Measurements from ENCODE around the gene SLIT3. TPM values are rescaled to one million over a fixed set of nuclear protein-coding genes. Genes with fewer than 3 reads are reported as not detected.
A peak's percentile ranks its signal among the peaks of the same experiment; 100 is the strongest.
"Not testable (repeated sequence)": the region's sequence is repeated elsewhere in the genome, so short reads cannot be mapped to it uniquely, and the experiment has no call there.

The SLIT3 gene
- total RNA-seq, 1 donor from 2014 or later = 3.5 TPM

DNA sequence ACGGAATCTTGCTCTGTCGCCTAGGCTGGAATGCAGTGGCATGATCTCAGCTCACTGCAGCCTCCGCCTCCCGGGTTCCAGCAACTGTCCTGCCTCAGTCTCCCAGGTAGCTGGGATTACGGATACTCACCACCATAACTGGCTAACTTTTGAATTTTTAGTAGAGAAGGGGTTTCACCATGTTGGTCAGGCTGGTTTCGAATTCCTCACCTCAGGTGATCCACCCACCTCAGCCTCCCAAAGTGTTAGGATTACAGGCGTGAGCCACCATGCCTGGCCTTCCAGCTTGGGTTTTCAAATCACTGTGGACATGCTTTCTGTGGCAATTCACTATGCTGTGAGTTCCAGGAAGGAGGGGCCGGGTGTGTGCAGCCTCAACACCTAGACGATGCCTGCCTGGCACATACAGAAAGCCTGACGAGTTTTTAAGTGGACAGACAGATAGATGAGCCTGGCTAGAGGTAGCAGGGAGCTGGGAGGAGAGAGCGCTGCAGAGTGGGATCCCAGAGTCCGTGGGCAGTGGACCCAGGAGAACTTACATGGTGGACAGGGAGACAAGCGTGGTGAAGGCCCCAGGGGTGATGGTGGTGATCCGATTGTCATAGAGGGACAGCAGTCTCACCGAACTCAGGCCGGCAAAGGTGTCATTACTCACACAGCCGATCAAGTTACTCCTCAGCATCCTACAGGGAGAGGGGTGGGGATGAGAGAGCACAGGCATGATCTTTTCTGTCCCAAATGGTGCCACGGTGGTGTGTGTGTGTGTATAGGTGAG is 548.3 kb downstream of the SLIT3 start:
- no peak for ATAC-seq

- ATAC-seq = no peak
These were observed 548.9 kb downstream of the SLIT3 start for GRCh38 chr5:168752012-168752411.

DNA sequence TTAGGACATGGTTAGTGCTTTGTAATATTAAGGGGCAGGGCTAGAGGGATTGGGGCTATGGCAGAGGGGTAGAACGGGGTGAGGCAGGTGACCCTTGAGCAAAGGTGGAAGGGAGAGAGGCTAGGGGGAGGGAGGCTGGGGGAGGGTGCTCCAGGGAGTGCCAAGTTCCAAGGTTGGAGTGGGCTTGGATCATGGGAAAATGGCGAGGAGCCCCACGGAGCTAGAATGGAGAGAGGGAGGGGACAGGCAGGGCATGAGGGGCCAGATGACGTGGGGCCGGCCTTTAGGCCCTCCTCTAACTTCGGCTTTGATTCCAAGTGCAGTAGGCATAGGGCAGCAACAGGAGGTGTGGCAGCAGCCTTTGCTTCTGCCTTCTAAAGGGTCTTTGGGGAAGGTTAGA is 550.0 kb downstream of the SLIT3 start:
- no peak for ATAC-seq

GRCh38 chr5:168749391-168750100 is 551.4 kb downstream of the SLIT3 start:
- no peak for ATAC-seq

DNA sequence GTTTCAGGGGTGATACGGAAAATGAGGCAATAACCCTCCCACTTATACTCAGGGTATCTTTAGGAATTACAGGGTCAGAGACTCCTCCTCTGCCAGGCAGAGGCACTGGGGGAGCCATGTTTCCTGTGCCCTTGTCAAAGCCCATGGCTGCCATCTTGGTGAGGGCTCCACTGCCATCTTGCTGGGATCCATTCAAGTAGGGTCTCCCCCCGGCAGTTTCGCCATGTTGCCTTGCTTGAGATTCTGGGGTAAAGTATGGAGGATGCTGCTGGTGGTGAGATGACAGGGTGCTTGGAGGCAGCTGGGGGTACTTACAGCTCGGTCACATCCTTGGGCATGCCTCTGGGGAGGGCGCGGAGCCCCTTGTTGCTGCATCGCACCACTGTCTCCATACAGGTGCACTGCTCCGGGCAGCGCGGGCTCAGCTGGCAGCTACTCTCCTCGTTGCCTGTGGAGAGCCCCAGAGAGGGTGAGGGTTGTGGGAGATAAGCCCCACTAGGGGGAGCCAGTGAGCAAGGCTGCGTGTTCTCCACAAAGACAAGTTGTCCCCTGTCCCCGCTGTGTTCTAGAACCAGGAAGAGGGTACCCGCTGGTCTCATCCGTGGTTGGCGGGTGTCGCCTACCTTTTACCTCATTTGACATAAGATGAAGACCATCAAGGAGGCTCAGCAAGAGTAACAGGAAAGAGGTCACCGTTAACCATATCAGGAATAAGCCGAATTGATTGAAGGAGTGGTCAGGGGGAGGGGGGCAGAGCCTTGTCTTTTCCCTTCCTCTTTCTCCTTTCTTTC is 552.8 kb downstream of the SLIT3 start:
- ATAC-seq = peak; percentile 63

DNA sequence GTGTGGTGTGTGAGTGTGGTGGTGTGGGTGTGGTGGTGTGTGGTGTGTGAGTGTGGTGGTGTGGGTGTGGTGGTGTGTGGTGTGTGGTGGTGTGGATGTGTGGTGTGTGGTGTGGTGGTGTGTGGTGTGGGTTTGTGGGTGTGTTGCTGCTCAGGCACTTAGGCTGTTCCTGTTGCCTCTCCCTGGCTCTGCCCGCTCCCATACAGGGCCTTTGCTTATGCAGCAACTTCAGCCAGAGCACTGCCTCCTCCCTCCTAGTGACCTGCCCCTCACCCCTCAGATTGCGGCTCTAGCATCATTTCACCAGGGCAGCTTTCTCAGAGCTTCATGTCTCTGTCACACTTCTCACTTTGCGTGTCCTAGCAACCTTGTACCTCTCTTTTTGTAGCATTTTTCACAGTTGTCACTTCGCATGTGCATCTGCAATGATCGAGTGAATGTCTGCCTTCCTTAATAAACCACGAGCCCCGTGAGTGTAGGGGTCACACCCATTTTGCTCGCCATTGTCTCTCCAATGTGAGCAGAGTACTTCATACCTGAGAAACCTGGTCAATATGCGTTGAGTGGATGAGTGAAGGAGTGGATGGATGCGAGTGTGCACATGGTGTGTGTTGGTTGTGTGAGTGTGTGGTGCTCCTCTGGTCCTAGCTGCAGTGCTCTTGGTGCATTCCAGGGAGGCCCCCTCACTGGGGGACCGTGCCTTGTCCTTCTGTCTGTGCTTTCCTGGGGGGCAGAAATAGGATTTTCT is 553.9 kb downstream of the SLIT3 start:
- no peak for ATAC-seq

DNA sequence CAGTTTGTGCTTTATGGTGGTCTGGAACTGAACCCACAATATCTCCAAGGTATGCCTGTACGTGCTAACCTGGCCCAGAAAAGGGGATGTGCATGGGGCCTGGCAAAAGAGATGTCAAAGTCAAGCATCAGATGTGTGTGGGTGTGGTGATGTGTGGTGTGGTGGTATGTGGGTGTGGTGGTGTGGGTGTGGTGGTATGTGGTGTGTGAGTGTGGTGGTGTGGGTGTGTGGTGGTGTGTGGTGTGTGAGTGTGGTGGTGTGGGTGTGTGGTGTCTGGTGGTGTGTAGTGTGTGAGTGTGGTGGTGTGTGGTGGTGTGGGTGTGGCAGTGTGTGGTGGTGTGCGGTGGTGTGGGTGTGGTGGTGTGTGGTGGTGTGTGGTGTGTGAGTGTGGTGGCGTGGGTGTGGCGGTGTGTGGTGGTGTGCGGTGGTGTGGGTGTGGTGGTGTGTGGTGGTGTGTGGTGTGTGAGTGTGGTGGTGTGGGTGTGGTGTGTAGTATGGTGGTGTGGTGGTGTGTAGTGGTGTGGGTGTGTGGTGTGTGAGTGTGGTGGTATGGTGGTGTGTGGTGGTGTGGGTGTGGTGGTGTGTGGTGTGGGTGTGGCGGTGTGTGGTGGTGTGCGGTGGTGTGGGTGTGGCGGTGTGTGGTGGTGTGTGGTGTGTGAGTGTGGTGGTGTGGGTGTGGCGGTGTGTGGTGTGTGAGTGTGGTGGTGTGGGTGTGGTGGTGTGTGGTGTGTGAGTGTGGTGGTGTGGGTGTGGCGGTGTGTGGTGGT is 554.6 kb downstream of the SLIT3 start:
- not testable (repeated sequence) for ATAC-seq

DNA sequence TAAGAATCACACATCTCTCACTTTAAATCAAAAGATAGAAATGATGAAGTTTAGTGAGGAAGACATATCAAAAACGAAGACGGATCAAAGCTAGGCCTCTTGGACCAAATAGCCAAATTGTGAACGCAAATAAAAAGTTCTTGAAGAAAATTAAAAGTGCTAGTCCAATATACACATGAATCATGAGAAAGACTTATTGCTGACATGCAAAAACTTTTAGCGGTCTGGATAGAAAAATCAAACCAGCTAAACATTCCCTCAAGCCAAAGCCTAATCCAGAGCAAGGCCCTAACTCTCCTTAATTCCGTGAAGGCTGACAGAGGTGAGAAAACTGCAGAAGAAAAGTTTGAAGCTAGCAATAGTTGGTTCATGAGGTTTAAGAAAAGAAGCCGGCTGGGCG is 557.3 kb downstream of the SLIT3 start:
- ATAC-seq = no peak

DNA sequence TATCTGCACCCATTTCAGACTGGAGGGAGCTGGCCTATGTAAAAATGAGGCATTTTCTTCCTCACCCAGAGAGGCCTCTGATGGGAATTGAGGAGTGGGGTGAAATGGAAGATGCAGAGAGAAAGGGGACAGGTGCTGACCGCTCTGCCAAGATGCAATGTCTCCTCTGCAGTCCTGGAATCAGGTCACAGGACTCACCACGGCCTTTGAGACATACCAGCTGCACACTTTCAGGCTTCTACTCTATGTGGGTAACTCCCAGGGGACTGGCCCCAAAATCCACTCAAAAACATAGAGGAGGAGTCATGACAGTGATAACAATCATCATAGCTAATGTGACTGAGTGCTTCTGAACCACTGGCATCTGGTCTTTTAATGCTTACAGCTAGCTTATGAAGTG is 558.6 kb downstream of the SLIT3 start:
- ATAC-seq = not testable (repeated sequence)

DNA sequence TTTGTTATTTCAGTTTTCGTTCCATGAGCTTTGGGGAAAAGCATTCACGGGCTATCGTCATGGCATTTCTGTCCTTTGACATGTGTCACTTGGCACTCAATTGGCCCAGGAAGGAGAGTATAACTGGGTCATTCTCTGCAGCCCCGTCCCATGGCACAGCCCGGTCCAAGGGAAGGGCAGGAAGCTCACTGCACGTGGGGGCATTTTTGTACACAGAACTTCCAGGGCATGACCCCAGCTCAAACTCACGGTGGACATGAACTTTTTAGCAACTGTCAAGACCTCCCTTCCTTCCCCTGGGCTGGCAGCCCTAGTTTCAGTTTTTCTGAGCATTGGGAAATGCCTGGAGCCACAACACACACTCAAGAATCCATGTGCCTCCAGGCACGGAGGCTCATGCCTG is 560.1 kb downstream of the SLIT3 start:
- no peak for ATAC-seq

- ATAC-seq = no peak
These were observed 560.7 kb downstream of the SLIT3 start for GRCh38 chr5:168740092-168740800.

GRCh38 chr5:168737066-168737465 is 563.9 kb downstream of the SLIT3 start:
- no peak for ATAC-seq

- no peak for ATAC-seq
These were observed 564.6 kb downstream of the SLIT3 start for GRCh38 chr5:168736281-168736831.

DNA sequence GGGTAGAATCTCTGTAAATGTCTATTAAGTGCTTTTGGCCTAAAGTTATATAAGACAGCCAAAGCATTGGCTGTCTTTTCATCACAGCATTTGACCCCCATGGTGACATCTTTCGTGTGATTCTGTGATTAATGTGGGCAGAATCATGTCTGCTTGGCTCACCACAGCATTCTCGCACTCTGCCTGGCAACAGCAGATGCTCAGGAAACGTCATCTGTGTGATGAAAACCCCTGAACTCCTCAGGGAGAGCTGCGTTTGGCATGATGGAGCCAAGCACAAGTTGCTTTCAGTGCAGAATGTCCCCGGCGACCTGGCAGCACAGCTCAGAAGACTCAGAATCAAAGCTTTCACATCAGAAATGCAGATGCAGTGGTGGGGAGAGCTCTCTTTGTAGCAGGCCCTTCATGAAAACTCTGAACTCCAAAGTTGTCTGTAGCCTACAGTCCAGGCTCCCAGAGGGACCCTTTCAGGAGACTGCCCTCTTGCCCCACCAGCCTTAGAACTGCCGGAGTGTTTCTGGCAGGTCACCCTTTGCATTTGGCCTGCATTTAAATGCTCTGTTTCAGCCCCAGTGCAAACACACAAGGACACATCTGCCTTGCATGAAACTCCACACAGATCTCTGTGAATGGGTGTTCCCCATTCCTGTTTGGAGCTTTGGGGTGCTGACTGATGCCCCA is 566.2 kb downstream of the SLIT3 start:
- ATAC-seq = no peak

- ATAC-seq = no peak
These were observed 566.8 kb downstream of the SLIT3 start for GRCh38 chr5:168734119-168734518.

GRCh38 chr5:168728546-168729211 is 572.3 kb downstream of the SLIT3 start:
- no peak for ATAC-seq

DNA sequence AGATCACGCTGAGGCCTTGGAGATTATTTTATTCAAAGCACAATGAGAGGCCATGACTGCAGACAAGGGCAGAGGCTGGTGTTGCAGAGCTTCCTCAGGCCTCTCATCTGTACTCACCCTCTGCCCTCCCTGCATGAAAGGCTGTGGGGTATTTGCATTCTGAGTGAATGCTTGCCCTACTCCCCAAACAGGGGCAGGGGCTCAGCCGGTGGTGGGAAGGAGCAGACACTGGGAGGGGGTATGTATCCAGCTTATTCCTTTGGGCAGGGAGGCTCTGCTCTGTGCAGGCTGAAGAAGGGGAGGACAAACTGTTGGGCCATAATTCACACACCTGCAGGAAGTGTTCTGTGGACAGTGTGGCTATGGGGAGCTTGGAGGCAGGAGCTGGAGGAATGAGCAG is 573.4 kb downstream of the SLIT3 start:
- ATAC-seq = no peak

DNA sequence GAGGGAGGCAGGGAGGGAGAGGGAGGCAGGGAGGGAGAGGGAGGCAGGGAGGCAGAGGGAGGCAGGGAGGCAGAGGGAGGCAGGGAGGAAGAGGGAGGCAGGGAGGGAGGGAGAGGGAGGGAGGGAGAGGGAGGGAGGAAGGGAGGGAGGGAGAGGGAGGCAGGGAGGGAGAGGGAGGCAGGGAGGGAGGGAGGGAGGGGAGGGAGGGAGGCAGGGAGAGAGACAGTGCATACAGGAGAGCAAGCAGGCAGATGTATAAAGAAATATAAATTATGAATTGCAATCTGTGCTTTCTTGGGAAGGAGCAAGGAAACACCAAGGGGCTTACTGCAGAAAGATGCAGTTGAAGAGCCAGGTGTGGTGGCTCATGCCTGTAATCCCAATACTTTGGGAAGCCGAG is 574.6 kb downstream of the SLIT3 start:
- no peak for ATAC-seq

GRCh38 chr5:168724227-168724626 is 576.7 kb downstream of the SLIT3 start:
- ATAC-seq = no peak

- no peak for ATAC-seq
These were observed 577.9 kb downstream of the SLIT3 start for GRCh38 chr5:168723037-168723436.
